Osteoblast (primary cell): Measurements from ENCODE around the gene DHFR. TPM values are rescaled to one million over a fixed set of nuclear protein-coding genes. Genes with fewer than 3 reads are reported as not detected.

Source experiments
- DNase-seq: peaks from one replicate; pipeline ENCODE4 v3.0.0; 2011; ENCODE audit warnings: low spot score, mixed read lengths; ENCODE audit not compliant: insufficient read length; ENCODE audit errors: missing footprints
- H2AFZ ChIP-seq: 2 replicates; pipeline ENCODE4 v1.6.0; 2011; ENCODE audit warnings: mild to moderate bottlenecking, low read length
- H3K27ac ChIP-seq: 2 replicates; pipeline ENCODE4 v1.5.1; 2011; ENCODE audit warnings: mild to moderate bottlenecking, low read depth, low read length, moderate library complexity
- H3K27me3 ChIP-seq: 2 replicates; pipeline ENCODE4 v1.6.0; 2012; ENCODE audit warnings: mild to moderate bottlenecking, control low read depth, inconsistent platforms, low read length, moderate library complexity; ENCODE audit not compliant: insufficient read depth
- H3K36me3 ChIP-seq: 2 replicates; pipeline ENCODE4 v1.5.1; 2011; ENCODE audit warnings: mild to moderate bottlenecking, low read length, control low read depth, moderate library complexity; ENCODE audit not compliant: insufficient read depth
- H3K4me1 ChIP-seq: 2 replicates; pipeline ENCODE4 v1.5.1; 2011; ENCODE audit warnings: mild to moderate bottlenecking, low read length, control low read depth, moderate library complexity; ENCODE audit not compliant: insufficient read depth
- H3K4me2 ChIP-seq: 2 replicates; pipeline ENCODE4 v1.6.0; 2011; ENCODE audit warnings: mild to moderate bottlenecking, low read length; ENCODE audit not compliant: insufficient read depth
- H3K4me3 ChIP-seq: fragments of 200-600 bp; sonication (generic); 3 replicates; pipeline ENCODE4 v1.5.1; 2012; ENCODE audit warnings: mild to moderate bottlenecking, low read length, inconsistent platforms; ENCODE audit not compliant: insufficient read depth
- H3K79me2 ChIP-seq: 2 replicates; pipeline ENCODE4 v1.6.0; 2012; ENCODE audit warnings: mild to moderate bottlenecking, low read length, control low read depth, inconsistent platforms; ENCODE audit not compliant: insufficient read depth
- H3K9me3 ChIP-seq: 2 replicates; pipeline ENCODE4 v1.5.1; 2011; ENCODE audit warnings: low read depth, low read length, control low read depth
- H4K20me1 ChIP-seq: 2 replicates; pipeline ENCODE4 v1.6.0; 2012; ENCODE audit warnings: mild to moderate bottlenecking, low read length, control low read depth; ENCODE audit not compliant: insufficient read depth
- CTCF ChIP-seq: IDR thresholded peaks from 2 replicates; pipeline ENCODE4 v1.5.1; 2011; ENCODE audit warnings: mild to moderate bottlenecking, low read depth, low read length, moderate library complexity; ENCODE audit errors: extremely low read depth
- total RNA-seq: library from RNA; depleted of rRNA; stranded (reverse); fragments of >200 nt; gene quantifications from 2 replicates; pipeline ENCODE4 v1.2.3, GENCODE V29; 2012

The DHFR gene
- total RNA-seq, 1 donor, result 15.2 TPM

- no peak for DNase-seq
- Histone ChIP-seq H4K20me1 (no peaks in the 10 kb centered on the region), H3K27me3 (no peaks in the 10 kb centered on the region), H3K4me1 (no peaks in the 10 kb centered on the region), H3K4me2 (no peak overlapping the region), H3K9me3 (no peaks in the 10 kb centered on the region), H3K27ac (no peak overlapping the region), H2AFZ (no peak overlapping the region), H3K36me3 (peaks cover 13% of the 10 kb centered on the region), H3K4me3 (no peak overlapping the region), H3K79me2 (no peaks in the 10 kb centered on the region)
- no peak for TF ChIP-seq CTCF
Observed at GRCh38 chr5:80631278-80632259, 23.2 kb downstream of the DHFR start.

GRCh38 chr5:80629281-80629680 lies 25.5 kb downstream of the DHFR start:
- no peak overlapping the region for H2AFZ ChIP-seq
- H3K9me3 ChIP-seq, result no peaks in the 10 kb centered on the region
- no peaks in the 10 kb centered on the region for H3K79me2 ChIP-seq
- H3K27ac ChIP-seq, result no peak overlapping the region
- no peaks in the 10 kb centered on the region for H3K4me1 ChIP-seq
- TF ChIP-seq CTCF, result no peak
- H3K4me3 ChIP-seq, result no peak overlapping the region
- H3K36me3 ChIP-seq, result peaks cover 10% of the 10 kb centered on the region
- DNase-seq, result no peak
- no peaks in the 10 kb centered on the region for H3K27me3 ChIP-seq
- H3K4me2 ChIP-seq, result no peak overlapping the region
- no peaks in the 10 kb centered on the region for H4K20me1 ChIP-seq

- DNase-seq, result no peak
- H2AFZ ChIP-seq, result no peak overlapping the region
Observed at GRCh38 chr5:80625230-80625629, 29.6 kb downstream of the DHFR start.

More at GRCh38 chr5:80625230-80625629, 29.6 kb downstream of the DHFR start:
- H3K4me1 ChIP-seq, result no peaks in the 10 kb centered on the region
- H3K4me2 ChIP-seq, result no peak overlapping the region
- H3K4me3 ChIP-seq, result no peak overlapping the region
- H3K27ac ChIP-seq, result no peak overlapping the region
- no peak for TF ChIP-seq CTCF
- H3K9me3 ChIP-seq, result no peaks in the 10 kb centered on the region
- H3K27me3 ChIP-seq, result no peaks in the 10 kb centered on the region
- H4K20me1 ChIP-seq, result no peaks in the 10 kb centered on the region
- H3K36me3 ChIP-seq, result no peaks in the 10 kb centered on the region
- H3K79me2 ChIP-seq, result no peaks in the 10 kb centered on the region
